Left hindlimb (tissue), 1 donor: ENCODE results near the gene BCAN.
A peak's percentile ranks its signal among the peaks of the same experiment; 100 is the strongest.
"Not testable (repeated sequence)": the region's sequence is repeated elsewhere in the genome, so short reads cannot be mapped to it uniquely, and the experiment has no call there.

Source experiments
- DNase-seq: peaks from one replicate; pipeline ENCODE4 v3.0.0-alpha.2; 2018

BCAN gene

GRCh38 chr1:156616463-156616862 lies 25.5 kb upstream of the BCAN start:
- peak; percentile 42 for DNase-seq

- no peak for DNase-seq
Observed at GRCh38 chr1:156618853-156619581, 22.9 kb upstream of the BCAN start, which contains the start of gene HAPLN2. Gene HAPLN2 (plus strand): TSS chr1:156619415. CDS start chr1:156623491, 4,076 bp downstream.

- no peak for DNase-seq
Observed at GRCh38 chr1:156619582-156619955, 22.3 kb upstream of the BCAN start.

- no peak for DNase-seq
Observed at GRCh38 chr1:156622581-156623297, 19.2 kb upstream of the BCAN start.

GRCh38 chr1:156623946-156624813 lies 17.7 kb upstream of the BCAN start:
- no peak for DNase-seq

GRCh38 chr1:156624814-156625435 lies 17.0 kb upstream of the BCAN start:
- no peak for DNase-seq

- no peak for DNase-seq
Observed at GRCh38 chr1:156625436-156626078, 16.4 kb upstream of the BCAN start.

- no peak for DNase-seq
Observed at GRCh38 chr1:156626079-156626438, 15.9 kb upstream of the BCAN start.

GRCh38 chr1:156627313-156627880 lies 14.5 kb upstream of the BCAN start:
- no peak for DNase-seq

GRCh38 chr1:156629823-156630449 lies 12.0 kb upstream of the BCAN start:
- DNase-seq, result no peak

GRCh38 chr1:156631152-156631551 lies 10.8 kb upstream of the BCAN start:
- not testable (repeated sequence) for DNase-seq

- no peak for DNase-seq
Observed at GRCh38 chr1:156632355-156632754, 9.6 kb upstream of the BCAN start.

GRCh38 chr1:156638189-156638985 lies 3.5 kb upstream of the BCAN start:
- DNase-seq, result no peak

- DNase-seq, result no peak
Observed at GRCh38 chr1:156639601-156640101, 2.3 kb upstream of the BCAN start.

GRCh38 chr1:156640842-156641706 lies 843 bp upstream of the BCAN start:
- no peak for DNase-seq

- no peak for DNase-seq
Observed at GRCh38 chr1:156642265-156643048, 540 bp downstream of the BCAN start.

GRCh38 chr1:156643049-156643777 lies 1.3 kb downstream of the BCAN start:
- DNase-seq, result peak; percentile 20

- no peak for DNase-seq
Observed at GRCh38 chr1:156643778-156644092, 1.8 kb downstream of the BCAN start.
